ENCODE measurements around the gene DBN1. TPM values are rescaled to one million over a fixed set of nuclear protein-coding genes. Genes with fewer than 3 reads are reported as not detected.

Gene DBN1
- total and polyA plus RNA-seq, 2 of the 8 experiments (the other 6 are each of a cell fraction or from before 2014, with no cell fraction given) = 168 to 333 TPM

DNA sequence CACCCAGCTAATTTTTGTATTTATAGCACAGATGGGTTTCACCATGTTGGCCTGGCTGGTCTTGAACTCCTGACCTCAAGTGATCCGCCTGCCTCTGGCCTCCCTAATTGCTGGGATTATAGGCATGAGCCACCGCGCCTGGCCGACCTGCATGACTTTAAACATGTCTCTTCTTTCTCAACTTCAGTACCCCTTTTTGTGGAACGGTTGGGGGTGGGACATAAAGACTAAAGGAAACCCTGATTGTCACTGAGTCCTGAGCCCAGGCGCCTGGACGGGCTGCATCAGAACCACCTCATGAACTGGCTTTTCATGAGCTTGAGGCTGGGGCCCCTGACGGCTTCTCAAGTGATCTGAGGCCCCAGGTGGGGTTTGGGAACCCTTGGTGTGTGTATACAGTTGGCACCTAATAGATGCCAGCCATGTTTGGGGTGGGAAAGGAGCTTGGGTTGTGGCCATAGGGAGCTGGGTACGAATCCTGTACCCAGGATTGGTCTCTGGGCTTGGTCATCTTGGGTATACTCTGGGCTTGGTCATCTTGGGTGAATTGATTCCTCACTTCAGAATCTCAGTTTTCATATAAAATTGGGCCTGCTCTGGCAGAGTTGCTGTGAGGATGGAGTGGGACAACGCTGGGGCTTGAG is 44.7 kb downstream of the DBN1 start:
- no peak overlapping the region; a peak in 1 of 4 replicates for H3K4me2 ChIP-seq (ENCODE audit: insufficient read depth in 1 of 2, low read depth in 2 of 2, low read length in 2 of 2)

More for the DNA sequence above, 44.7 kb downstream of the DBN1 start:
- Histone ChIP-seq H3K4me1 (replicated peaks in 1 of 4; ENCODE audit: control insufficient read depth in 3 of 4, insufficient read depth in 4 of 4, low read length in 3 of 4) (peaks cover 4 to 14% (median 9%) of the 10 kb centered on the region in 4 experiments; a peak in 6 of 7 replicates), H3K36me3 (ENCODE audit: control insufficient read depth in 2 of 4, insufficient read depth in 4 of 4, low read length in 3 of 4) (peaks cover 4 to 22% (median 17%) of the 10 kb centered on the region in 4 experiments; a peak in 5 of 8 replicates), H3K18ac (ENCODE audit: extremely low read depth, low read length) (no peak overlapping the region), H2BK5ac (ENCODE audit: low read depth, low read length) (no peak overlapping the region), H3K27ac (ENCODE audit: low read depth, low read length) (no peak overlapping the region), H4K20me1 (replicated peaks in 1 of 2; ENCODE audit: control insufficient read depth in 1 of 2, insufficient read depth in 2 of 2, low read length in 2 of 2) (peaks cover 15 to 23% of the 10 kb centered on the region in 2 experiments), H3K23ac (ENCODE audit: insufficient read length) (no peak overlapping the region), H3K79me1 (ENCODE audit: low read depth, low read length) (peaks cover 16% of the 10 kb centered on the region), H2BK12ac (ENCODE audit: low read depth, low read length) (no peak overlapping the region), H3K23me2 (ENCODE audit: low read depth, low read length) (peaks cover 10% of the 10 kb centered on the region), H3K9ac (replicated peaks in 1 of 4; ENCODE audit: extremely low read depth in 1 of 4, low read depth in 3 of 4, low read length in 3 of 4) (no peak overlapping the region; a peak in 1 of 7 replicates), H4K5ac (ENCODE audit: insufficient read length, low read depth, low read length) (no peak overlapping the region), H3K27me3 (replicated peaks in 1 of 4; ENCODE audit: control insufficient read depth in 3 of 4, extremely low read depth in 1 of 4, insufficient read depth in 3 of 4, low read length in 3 of 4) (no peaks in the 10 kb centered on the region), H2AFZ (ENCODE audit: low read length) (no peak overlapping the region), H4K8ac (ENCODE audit: extremely low read depth, insufficient read depth, low read length) (no peak overlapping the region), H4K91ac (replicated peaks; ENCODE audit: insufficient read length, low read length) (no peak overlapping the region), H2AK5ac (ENCODE audit: low read depth, low read length) (no peak overlapping the region), H3K9me3 (ENCODE audit: insufficient read depth in 2 of 2, low read depth in 1 of 2, low read length in 1 of 2) (no peaks in the 10 kb centered on the region), H3K79me2 (ENCODE audit: control insufficient read depth in 1 of 2, insufficient read depth in 2 of 2, low read length in 2 of 2) (peaks cover 0 to 26% of the 10 kb centered on the region in 2 experiments; a peak in 2 of 4 replicates), H3K56ac (replicated peaks; ENCODE audit: insufficient read length, low read depth, low read length) (no peak overlapping the region), H2BK20ac (ENCODE audit: low read length) (no peak overlapping the region), H3K4me3 (ENCODE audit: extremely low read depth in 1 of 4, insufficient read depth in 2 of 4, low read depth in 3 of 4, low read length in 4 of 4) (no peak overlapping the region), H3K14ac (ENCODE audit: insufficient read length) (no peak overlapping the region), H3K4ac (replicated peaks; ENCODE audit: insufficient read length, low read depth, low read length) (no peak overlapping the region), H2BK15ac (ENCODE audit: low read length) (no peak overlapping the region), H2BK120ac (replicated peaks; ENCODE audit: low read depth, low read length) (no peak overlapping the region)
- CTCF ChIA-PET (ENCODE audit: partially characterized antibody) = interaction anchor here (1.0 to 5.9 kb wide), 10 partner anchors 14 to 110 kb away, joined by 3 to 34 read pairs (median 6); partner anchors contain the start of gene F12
- FAIRE-seq (no peak), DNase-seq (ENCODE audit: low read depth in 1 of 2, low spot score in 2 of 2) (no peak)
- TF ChIP-seq BACH1 (IDR thresholded peaks at IDR 0.05; ENCODE audit: low read length) = no peak
- TF ChIP-seq CREB1 (IDR thresholded peaks at IDR 0.05) = no peak
- 91% methylated on average over 10 of the region's 10 CpGs; no CpG with 5 or more reads in 1 of the 2 experiments for WGBS, 2 experiments (ENCODE audit: extremely low coverage in 1 of 2, insufficient coverage in 1 of 2, insufficient read length in 1 of 2, insufficient replicate concordance in 2 of 2, low coverage in 1 of 2, low lambda C conversion rate in 2 of 2, missing lambda C conversion rate in 1 of 2)
- POLR2A ChIA-PET (ENCODE audit: partially characterized antibody) = interaction anchor here (0.7 to 24.2 kb wide), 8 partner anchors 15 to 49 kb away, joined by 3 to 460 read pairs (median 6); partner anchors contain the start of gene PRR7
